HEK293 (cell line): ENCODE measurements around the gene CYB561D2.

ENCODE experiments used
- GLIS1 ChIP-seq: fragments of 450-650 bp; formaldehyde crosslinking; IDR thresholded peaks from 2 replicates; pipeline ENCODE4 v1.5.1; 2016; ENCODE audit warnings: missing biosample characterization, missing genetic modification characterization
- ZNF449 ChIP-seq: fragments of 450-650 bp; formaldehyde crosslinking; IDR thresholded peaks from 2 replicates; pipeline ENCODE4 v1.5.1; 2017; ENCODE audit warnings: missing biosample characterization, mild to moderate bottlenecking, missing genetic modification characterization, moderate library complexity

GRCh38 chr3:50351323-50351697, 648 bp downstream of the CYB561D2 start:
- TF ChIP-seq GLIS1 (tag by site-specific recombination), result no peak
- no peak for TF ChIP-seq ZNF449
